ENCODE results near the gene CELSR1. TPM values are rescaled to one million over a fixed set of nuclear protein-coding genes. Genes with fewer than 3 reads are reported as not detected.

The CELSR1 gene
- total RNA-seq, 1 experiment from 2014 or later, result 22.6 TPM

- no peaks in the 10 kb centered on the region for H3K27me3 ChIP-seq (ENCODE audit: insufficient read depth, low read length)
- no peak overlapping the region for H3K9ac ChIP-seq (ENCODE audit: extremely low read depth, insufficient read length, low read length)
- no peak overlapping the region for H2BK120ac ChIP-seq (ENCODE audit: low read depth, low read length, poor library complexity, severe bottlenecking)
- H4K91ac ChIP-seq (ENCODE audit: insufficient read length, low read depth, low read length), result no peak overlapping the region
- no peak overlapping the region for H2BK20ac ChIP-seq (ENCODE audit: low read depth, low read length, poor library complexity, severe bottlenecking)
- H3K4me1 ChIP-seq (ENCODE audit: insufficient read depth, low read length), result no peaks in the 10 kb centered on the region
- no peak overlapping the region for H3K14ac ChIP-seq (ENCODE audit: insufficient read depth, low read length)
- H3K27me3 Mint-ChIP-seq (ENCODE audit: low read depth), result no peaks in the 10 kb centered on the region
- TF ChIP-seq CTCF (conservative IDR thresholded peaks at IDR 0.05), result no peak
- H3K56ac ChIP-seq (ENCODE audit: insufficient read length, low read depth, low read length), result no peak overlapping the region
- H3T11ph ChIP-seq (ENCODE audit: low read length), result no peak overlapping the region
- no peak overlapping the region for H3K27ac ChIP-seq (ENCODE audit: insufficient read length, low read depth, low read length)
- WGBS (ENCODE audit: extremely low coverage, insufficient read length, low lambda C conversion rate), result no CpG with 5 or more reads among the region's 16 CpGs
- H3K9me3 ChIP-seq (ENCODE audit: control insufficient read depth, low read depth, low read length), result no peaks in the 10 kb centered on the region
- no peak overlapping the region for H3K27ac Mint-ChIP-seq
- H2BK12ac ChIP-seq (ENCODE audit: insufficient read length, low read depth, low read length), result no peak overlapping the region
- H3K4ac ChIP-seq (ENCODE audit: low read depth, low read length), result no peak overlapping the region
- no peaks in the 10 kb centered on the region for H3K79me1 ChIP-seq (ENCODE audit: insufficient read depth, low read depth, low read length, poor library complexity, severe bottlenecking)
- no peak overlapping the region for H3K23ac ChIP-seq (ENCODE audit: insufficient read length, low read depth, low read length)
- no peaks in the 10 kb centered on the region for H3K9me3 Mint-ChIP-seq
- no peaks in the 10 kb centered on the region for H3K79me2 ChIP-seq (ENCODE audit: insufficient read depth, low read length)
- no peak overlapping the region for H2BK15ac ChIP-seq (ENCODE audit: low read depth, low read length)
- no peak for DNase-seq
- H3K18ac ChIP-seq (ENCODE audit: insufficient read length, low read depth, low read length), result no peak overlapping the region
- H3K36me3 Mint-ChIP-seq (ENCODE audit: insufficient read depth in 1 of 3, low read depth in 3 of 3), result peaks cover 1 to 6% (median 5%) of the 10 kb centered on the region in 3 experiments; a peak in 2 of 7 replicates
- H2AK5ac ChIP-seq (ENCODE audit: insufficient read length, low read length), result no peak overlapping the region
- H4K20me1 ChIP-seq (ENCODE audit: control insufficient read depth, insufficient read depth, insufficient read length), result no peaks in the 10 kb centered on the region
- H2BK5ac ChIP-seq (ENCODE audit: insufficient read length, low read length), result no peak overlapping the region
- H3K4me3 Mint-ChIP-seq, result no peak overlapping the region; a peak in 1 of 5 replicates
- no peak overlapping the region for H2AFZ ChIP-seq (ENCODE audit: low read length)
- H3K4me2 ChIP-seq (ENCODE audit: insufficient read depth, insufficient read length, low read length), result no peak overlapping the region
- no peak overlapping the region for H4K5ac ChIP-seq (ENCODE audit: insufficient read length, low read depth, low read length)
- H3K23me2 ChIP-seq (ENCODE audit: insufficient read length, low read depth, low read length, poor library complexity, severe bottlenecking), result no peaks in the 10 kb centered on the region
- no peaks in the 10 kb centered on the region for H3K4me1 Mint-ChIP-seq
- no peak overlapping the region for H4K8ac ChIP-seq (replicated peaks; ENCODE audit: insufficient read length, low read depth, low read length)
These were observed 138.0 kb downstream of the CELSR1 start for GRCh38 chr22:46399251-46400024.

Data from H9 (cell line).